ENCODE measurements around the gene ZMIZ2.
A peak's percentile ranks its signal among the peaks of the same experiment; 100 is the strongest.

ZMIZ2 gene

DNA sequence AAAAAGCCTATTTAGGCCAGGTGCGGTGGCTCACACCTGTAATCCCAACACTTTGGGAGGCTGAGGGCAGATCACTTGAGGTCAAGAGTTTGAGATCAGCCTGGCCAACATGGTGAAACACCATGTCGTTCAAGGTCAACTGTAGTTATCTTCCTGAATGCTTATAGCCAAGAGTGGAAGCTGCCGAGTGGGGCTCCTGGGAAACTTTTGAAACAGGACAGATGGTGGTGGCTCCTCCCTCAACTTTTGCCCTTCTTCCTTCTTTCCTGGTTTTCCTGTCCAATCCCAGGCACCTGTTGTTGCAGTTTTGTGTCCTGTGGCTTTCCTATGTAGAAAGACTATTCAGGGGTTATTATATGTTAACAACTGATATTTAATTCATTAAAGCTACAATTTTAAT is 39.1 kb downstream of the ZMIZ2 start:
- TF ChIP-seq, protein P1, sequence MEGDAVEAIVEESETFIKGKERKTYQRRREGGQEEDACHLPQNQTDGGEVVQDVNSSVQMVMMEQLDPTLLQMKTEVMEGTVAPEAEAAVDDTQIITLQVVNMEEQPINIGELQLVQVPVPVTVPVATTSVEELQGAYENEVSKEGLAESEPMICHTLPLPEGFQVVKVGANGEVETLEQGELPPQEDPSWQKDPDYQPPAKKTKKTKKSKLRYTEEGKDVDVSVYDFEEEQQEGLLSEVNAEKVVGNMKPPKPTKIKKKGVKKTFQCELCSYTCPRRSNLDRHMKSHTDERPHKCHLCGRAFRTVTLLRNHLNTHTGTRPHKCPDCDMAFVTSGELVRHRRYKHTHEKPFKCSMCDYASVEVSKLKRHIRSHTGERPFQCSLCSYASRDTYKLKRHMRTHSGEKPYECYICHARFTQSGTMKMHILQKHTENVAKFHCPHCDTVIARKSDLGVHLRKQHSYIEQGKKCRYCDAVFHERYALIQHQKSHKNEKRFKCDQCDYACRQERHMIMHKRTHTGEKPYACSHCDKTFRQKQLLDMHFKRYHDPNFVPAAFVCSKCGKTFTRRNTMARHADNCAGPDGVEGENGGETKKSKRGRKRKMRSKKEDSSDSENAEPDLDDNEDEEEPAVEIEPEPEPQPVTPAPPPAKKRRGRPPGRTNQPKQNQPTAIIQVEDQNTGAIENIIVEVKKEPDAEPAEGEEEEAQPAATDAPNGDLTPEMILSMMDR (IDR thresholded peaks at IDR 0.05; ENCODE audit: insufficient read depth, low read depth, low read length, missing control alignments): no peak
- no peak for DNase-seq (ENCODE audit: low read depth)
- H3K4me3 ChIP-seq (ENCODE audit: low read depth, low read length): no peak overlapping the region

DNA sequence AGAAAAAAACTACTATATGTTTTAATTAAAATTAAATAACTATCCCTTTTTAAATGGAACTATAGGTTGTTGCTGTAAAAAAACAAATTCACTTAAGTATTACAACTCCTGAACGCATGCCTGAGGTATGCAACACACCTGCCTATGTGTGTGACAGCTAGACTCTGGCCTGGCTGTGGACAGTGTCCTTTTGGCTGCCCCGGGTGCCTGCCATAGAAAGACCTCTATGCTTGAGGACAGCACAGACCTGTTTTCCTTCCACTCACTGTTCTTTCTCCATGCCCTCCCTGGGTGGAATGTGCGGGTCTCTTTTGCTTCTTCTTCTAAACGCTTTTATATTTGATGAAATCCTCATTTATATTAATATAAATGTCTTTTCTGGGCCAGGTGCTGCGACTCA is 41.3 kb downstream of the ZMIZ2 start:
- TF ChIP-seq, protein P1 (IDR thresholded peaks at IDR 0.05; ENCODE audit: insufficient read depth, low read depth, low read length, missing control alignments): no peak
- H3K4me3 ChIP-seq (ENCODE audit: low read depth, low read length): no peak overlapping the region
- no peak for DNase-seq (ENCODE audit: low read depth)

DNA sequence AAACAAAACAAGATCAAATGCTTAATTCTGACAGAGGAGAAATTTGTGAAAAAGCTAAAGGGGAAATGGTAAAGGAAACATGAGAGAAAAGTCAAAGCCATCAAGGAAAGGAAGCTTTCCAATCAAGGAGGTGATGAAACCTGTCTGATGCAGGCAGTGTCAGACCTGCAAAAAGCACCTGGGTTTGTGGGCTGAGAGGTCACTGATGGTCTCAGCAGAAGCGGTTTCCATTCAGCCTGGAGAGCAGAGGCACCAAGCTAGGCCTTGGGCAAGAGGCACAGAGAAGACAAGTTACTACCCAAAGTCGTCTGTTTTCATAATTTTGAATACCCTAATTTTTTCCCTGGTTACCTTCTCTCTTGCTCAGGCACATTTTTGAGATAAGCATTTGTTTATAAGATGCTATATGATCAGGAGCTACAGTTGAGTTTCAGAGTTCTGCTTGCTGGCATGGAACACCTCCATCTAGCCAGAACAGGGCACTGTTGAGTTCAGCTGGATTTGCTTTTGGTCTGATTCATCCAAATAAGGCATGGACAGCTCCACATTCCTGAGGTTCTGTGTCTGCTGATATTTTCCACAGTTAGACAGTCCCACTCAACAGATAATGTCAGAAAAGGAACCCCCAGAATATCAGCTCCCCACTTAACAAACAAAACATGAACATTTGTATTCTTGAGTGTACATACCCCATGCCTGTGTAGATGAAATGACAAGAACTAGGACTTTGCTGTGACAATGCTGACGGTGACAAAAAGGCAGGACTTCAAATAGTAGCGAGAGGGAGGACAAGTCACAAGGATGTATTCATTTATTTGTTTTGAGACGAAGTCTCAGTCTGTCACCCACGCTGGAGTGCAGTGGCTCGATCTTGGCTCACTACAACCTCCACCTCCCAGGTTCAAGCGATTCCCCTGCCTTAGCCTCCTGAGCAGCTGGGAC is 42.9 kb downstream of the ZMIZ2 start:
- no peak overlapping the region for H3K4me3 ChIP-seq (ENCODE audit: low read depth, low read length)
- DNase-seq (ENCODE audit: low read depth): no peak
- TF ChIP-seq, protein P1 (IDR thresholded peaks at IDR 0.05; ENCODE audit: insufficient read depth, low read depth, low read length, missing control alignments): no peak

DNA sequence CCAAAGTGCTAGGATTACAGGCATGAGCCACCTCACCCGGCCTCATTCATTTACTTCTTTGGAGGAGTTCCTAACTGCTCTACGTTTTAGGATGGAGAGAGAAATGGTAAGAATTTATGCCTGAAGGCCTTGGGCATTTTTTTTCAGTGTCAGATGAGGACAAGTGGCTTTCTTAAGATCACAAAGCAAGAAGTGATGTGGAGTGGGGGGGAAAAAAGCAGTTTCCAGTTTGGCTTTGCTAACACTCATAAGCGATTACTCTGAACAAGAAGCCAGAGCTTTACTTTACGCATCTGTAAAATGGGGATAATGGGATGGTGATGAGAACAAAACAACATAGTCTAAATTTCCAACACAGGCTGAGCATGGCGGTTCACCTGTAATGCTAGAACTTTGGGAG is 45.3 kb downstream of the ZMIZ2 start:
- no peak for DNase-seq (ENCODE audit: low read depth)
- TF ChIP-seq, protein P1 (IDR thresholded peaks at IDR 0.05; ENCODE audit: insufficient read depth, low read depth, low read length, missing control alignments): no peak
- no peak overlapping the region for H3K4me3 ChIP-seq (ENCODE audit: low read depth, low read length)

DNA sequence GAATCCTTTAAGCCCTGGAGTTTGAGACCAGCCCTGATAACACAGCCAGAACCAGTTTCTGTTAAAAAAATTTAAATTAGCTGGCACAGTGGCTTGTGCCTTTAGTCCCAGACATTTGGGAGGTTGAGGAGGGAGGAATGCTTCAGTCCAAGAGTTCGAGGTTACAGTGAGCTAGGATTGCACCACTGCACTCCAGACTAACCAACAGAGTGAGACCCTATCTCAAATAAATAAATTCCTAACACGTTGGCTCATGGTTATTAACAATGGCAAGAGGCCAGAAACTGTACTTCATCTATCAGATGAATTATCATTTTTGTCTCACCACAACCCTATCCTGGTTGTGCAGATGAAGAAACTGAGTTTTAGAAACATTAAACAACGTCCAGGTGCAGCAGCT is 45.7 kb downstream of the ZMIZ2 start:
- H3K4me3 ChIP-seq (ENCODE audit: low read depth, low read length): no peak overlapping the region
- TF ChIP-seq, protein P1 (IDR thresholded peaks at IDR 0.05; ENCODE audit: insufficient read depth, low read depth, low read length, missing control alignments): no peak
- DNase-seq (ENCODE audit: low read depth): no peak

DNA sequence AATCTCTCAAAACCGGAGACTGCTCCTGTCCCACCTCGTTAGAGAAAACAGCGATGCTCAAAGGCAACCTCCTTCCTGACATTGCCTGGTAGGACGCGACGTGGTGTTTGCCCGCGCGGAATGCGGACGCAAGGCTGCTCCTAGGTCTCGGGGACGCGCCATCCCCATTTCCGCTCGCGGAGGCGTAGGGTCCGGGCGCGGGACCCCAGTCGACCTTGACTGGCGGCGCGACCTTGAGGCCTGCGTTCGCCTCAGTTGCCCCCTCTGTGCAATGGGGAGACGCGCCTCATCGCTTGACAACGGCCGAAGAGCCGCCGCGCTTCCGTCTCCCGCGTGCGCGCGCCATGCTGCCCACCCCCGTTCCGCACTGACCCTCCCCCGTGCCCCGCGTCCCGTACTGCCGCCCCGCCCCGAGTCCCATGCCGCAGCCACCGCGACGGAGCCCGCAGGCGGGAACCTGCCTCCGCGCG is 47.4 kb downstream of the ZMIZ2 start:
- no peak for DNase-seq (ENCODE audit: low read depth)
- TF ChIP-seq, protein P1 (IDR thresholded peaks at IDR 0.05; ENCODE audit: insufficient read depth, low read depth, low read length, missing control alignments): no peak
- peak overlapping the region; percentile 68 for H3K4me3 ChIP-seq (ENCODE audit: low read depth, low read length)
